ENCODE measurements around the gene IL17RE.

The IL17RE gene

DNA sequence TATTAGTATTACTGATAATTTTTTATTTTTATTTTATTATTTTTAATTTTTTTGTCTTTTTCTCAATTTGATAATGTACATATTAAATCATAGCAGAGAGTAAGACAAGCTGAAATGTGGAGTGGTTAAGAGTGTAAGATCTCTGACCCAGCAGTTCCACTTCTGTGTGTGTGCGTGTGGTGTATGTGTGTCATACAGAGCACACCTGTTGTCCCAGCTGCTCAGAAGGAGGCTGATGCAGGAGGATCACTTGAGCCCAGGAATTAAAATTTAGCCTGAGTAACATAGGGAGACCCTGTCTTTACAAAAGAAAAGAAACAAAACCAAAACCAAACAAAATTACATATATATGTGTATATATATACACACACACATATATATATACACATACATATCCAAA lies 21.2 kb upstream of the IL17RE start:
- DNase-seq (ENCODE audit: low read depth) = no peak
- TF ChIP-seq, protein P1, sequence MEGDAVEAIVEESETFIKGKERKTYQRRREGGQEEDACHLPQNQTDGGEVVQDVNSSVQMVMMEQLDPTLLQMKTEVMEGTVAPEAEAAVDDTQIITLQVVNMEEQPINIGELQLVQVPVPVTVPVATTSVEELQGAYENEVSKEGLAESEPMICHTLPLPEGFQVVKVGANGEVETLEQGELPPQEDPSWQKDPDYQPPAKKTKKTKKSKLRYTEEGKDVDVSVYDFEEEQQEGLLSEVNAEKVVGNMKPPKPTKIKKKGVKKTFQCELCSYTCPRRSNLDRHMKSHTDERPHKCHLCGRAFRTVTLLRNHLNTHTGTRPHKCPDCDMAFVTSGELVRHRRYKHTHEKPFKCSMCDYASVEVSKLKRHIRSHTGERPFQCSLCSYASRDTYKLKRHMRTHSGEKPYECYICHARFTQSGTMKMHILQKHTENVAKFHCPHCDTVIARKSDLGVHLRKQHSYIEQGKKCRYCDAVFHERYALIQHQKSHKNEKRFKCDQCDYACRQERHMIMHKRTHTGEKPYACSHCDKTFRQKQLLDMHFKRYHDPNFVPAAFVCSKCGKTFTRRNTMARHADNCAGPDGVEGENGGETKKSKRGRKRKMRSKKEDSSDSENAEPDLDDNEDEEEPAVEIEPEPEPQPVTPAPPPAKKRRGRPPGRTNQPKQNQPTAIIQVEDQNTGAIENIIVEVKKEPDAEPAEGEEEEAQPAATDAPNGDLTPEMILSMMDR (IDR thresholded peaks at IDR 0.05; ENCODE audit: control insufficient read depth, insufficient read depth, low read depth, low read length, missing control alignments) = no peak
- H3K4me3 ChIP-seq (ENCODE audit: control insufficient read depth, low read depth, low read length) = no peak overlapping the region

DNA sequence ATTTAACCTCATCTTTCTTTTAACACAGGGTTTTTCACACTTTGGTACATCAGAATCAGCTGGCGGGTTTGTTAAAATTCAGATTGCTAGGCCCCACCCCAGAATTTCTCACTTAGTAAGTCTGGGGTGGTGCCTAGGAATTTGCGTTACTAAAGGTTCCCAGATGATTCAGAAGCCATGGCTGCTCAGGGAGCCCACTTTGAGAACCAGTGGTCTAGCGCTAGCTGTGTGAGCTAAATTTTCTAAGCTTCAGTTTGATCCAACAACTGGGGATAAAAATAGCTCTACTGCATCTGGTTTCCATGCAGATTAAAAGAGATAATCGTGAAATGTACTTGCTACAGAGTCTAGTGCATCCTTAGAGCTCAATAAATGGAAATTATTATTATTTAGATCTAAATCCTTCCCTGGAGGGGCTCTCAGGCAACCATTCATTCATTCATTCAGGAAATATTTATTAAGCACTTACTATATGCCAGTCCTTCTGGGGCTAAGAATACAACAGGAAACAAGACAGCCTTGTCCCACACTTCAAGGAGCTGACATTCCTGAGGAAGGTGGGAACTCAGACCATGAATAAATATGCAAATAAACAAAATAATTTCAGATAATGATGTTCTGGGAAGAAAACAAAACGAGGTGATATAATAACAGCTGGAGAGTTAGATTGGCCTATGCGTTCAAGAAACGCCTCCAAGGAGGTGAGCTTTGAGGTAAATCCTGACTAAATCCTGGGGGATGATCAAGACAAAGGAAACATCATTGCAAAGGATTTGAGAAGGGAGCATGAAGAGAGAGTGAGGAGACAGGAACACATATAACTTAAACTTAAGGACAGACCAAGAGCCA lies 18.7 kb upstream of the IL17RE start:
- TF ChIP-seq, protein P1 (IDR thresholded peaks at IDR 0.05; ENCODE audit: control insufficient read depth, insufficient read depth, low read depth, low read length, missing control alignments) = no peak
- DNase-seq (ENCODE audit: low read depth) = peak; percentile 37
- H3K4me3 ChIP-seq (ENCODE audit: control insufficient read depth, low read depth, low read length) = no peak overlapping the region

DNA sequence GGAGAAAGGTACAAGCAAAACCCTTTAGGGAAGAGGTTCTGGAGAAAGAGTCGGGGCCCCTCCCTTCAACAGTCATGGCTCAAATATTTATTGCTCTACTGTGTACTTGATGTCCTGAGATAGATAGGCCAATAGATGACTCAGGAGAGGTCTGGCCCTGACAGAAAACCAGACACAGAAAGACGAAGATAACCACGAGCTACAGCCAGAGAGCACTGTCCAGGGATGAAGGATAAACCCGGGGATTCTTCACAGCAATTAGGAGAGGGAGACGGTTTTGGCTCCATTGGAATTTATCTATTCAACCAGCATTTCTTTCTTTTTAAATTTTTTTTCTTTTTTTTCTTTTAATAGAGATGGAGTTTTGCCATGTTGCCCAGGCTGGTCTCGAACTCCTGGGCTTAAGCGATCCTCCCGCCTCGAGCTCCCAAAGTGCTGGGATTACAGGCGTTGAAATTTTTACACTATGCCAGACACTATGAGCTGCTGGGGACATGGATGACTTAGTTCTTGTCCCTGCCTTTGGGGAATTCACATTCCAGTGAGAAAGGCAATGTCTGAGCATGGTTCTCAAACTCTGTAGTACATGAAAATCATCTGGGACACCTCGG lies 18.0 kb upstream of the IL17RE start:
- TF ChIP-seq, protein P1 (IDR thresholded peaks at IDR 0.05; ENCODE audit: control insufficient read depth, insufficient read depth, low read depth, low read length, missing control alignments) = no peak
- DNase-seq (ENCODE audit: low read depth) = peak; percentile 61
- H3K4me3 ChIP-seq (ENCODE audit: control insufficient read depth, low read depth, low read length) = no peak overlapping the region

DNA sequence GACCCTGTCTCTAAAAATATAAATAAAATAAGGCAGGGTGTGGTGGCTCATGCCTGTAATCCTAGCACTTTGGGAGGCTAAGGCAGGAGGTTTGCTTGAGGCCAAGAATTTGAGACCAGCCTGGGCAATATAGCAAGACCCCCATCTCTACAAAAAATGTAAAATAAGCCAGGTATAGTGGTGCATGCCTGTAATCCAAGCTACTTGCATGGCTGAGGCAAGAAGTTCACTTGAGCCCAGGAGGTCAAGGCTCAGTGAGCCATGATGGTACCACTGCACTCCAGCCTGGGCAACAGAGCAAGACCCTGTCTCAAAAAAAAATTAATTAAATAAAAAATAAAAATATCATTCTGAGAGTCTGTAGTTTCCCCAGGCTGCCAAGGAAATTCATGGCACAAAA lies 16.3 kb upstream of the IL17RE start:
- TF ChIP-seq, protein P1 (IDR thresholded peaks at IDR 0.05; ENCODE audit: control insufficient read depth, insufficient read depth, low read depth, low read length, missing control alignments) = no peak
- no peak for DNase-seq (ENCODE audit: low read depth)
- no peak overlapping the region for H3K4me3 ChIP-seq (ENCODE audit: control insufficient read depth, low read depth, low read length)

- DNase-seq (ENCODE audit: low read depth) = no peak
- TF ChIP-seq, protein P1 (IDR thresholded peaks at IDR 0.05; ENCODE audit: control insufficient read depth, insufficient read depth, low read depth, low read length, missing control alignments) = no peak
- no peak overlapping the region for H3K4me3 ChIP-seq (ENCODE audit: control insufficient read depth, low read depth, low read length)
These were observed 15.2 kb upstream of the IL17RE start for GRCh38 chr3:9887480-9887879.

DNA sequence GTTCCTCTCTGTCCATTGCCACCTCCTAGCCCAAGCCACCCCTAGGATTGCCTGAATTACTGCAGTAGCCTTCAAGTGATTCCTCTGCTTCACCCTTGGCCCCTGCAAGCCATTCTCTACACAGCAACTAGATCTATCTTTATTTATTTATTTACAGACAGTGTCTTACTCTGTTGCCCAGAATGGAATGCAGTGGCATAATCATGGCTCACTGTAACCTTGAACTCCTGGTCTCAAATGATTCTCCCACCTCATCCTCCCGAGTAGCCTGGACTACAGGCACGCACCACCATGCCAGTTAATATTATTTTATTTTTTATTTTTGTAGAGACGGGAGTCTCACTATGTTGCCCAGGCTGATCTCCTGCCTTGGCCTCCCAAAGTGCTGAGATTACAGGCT lies 14.1 kb upstream of the IL17RE start:
- TF ChIP-seq, protein P1 (IDR thresholded peaks at IDR 0.05; ENCODE audit: control insufficient read depth, insufficient read depth, low read depth, low read length, missing control alignments) = no peak
- H3K4me3 ChIP-seq (ENCODE audit: control insufficient read depth, low read depth, low read length) = no peak overlapping the region

More for the DNA sequence above, 14.1 kb upstream of the IL17RE start:
- no peak for DNase-seq (ENCODE audit: low read depth)
